Mesendoderm (in vitro differentiated cells): ENCODE results near the gene MACF1.

ENCODE experiments used
- DNase-seq: peaks from one replicate; pipeline ENCODE4 v3.0.0; 2013
- H2AK5ac ChIP-seq: 2 replicates; pipeline ENCODE4 v1.6.1; 2013; ENCODE audit warnings: low read length, inconsistent platforms
- H2BK120ac ChIP-seq: 2 replicates; pipeline ENCODE4 v1.6.1; 2013; ENCODE audit warnings: low read depth, mild to moderate bottlenecking, low read length, moderate library complexity, mixed read lengths
- H2BK15ac ChIP-seq: replicated peaks from 2 replicates; pipeline ENCODE4 v1.6.1; 2013; ENCODE audit warnings: low read depth, mild to moderate bottlenecking, moderate library complexity
- H2BK5ac ChIP-seq: 2 replicates; pipeline ENCODE4 v1.6.1; 2013; ENCODE audit warnings: low read length, inconsistent platforms
- H3K18ac ChIP-seq: 2 replicates; pipeline ENCODE4 v1.6.1; 2013; ENCODE audit warnings: mild to moderate bottlenecking, low read length, mixed read lengths
- H3K23ac ChIP-seq: one replicate; pipeline ENCODE4 v1.6.1; 2013; ENCODE audit warnings: low read length
- H3K27ac ChIP-seq: 2 replicates; pipeline ENCODE4 v1.5.1; 2013; ENCODE audit warnings: low read depth, mild to moderate bottlenecking, inconsistent platforms, low read length, moderate library complexity
- H3K27me3 ChIP-seq: 2 replicates; pipeline ENCODE4 v1.6.1; 2013; ENCODE audit warnings: low read length, control low read depth, mild to moderate bottlenecking, inconsistent platforms; ENCODE audit not compliant: insufficient read depth, poor library complexity
- H3K36me3 ChIP-seq: 2 replicates; pipeline ENCODE4 v1.6.1; 2013; ENCODE audit warnings: low read length, inconsistent platforms; ENCODE audit not compliant: control insufficient read depth, insufficient read depth
- H3K4ac ChIP-seq: one replicate; pipeline ENCODE4 v1.6.1; 2013; ENCODE audit warnings: low read depth, mild to moderate bottlenecking, low read length, moderate library complexity
- H3K4me1 ChIP-seq: 2 replicates; pipeline ENCODE4 v1.6.1; 2013; ENCODE audit warnings: low read depth, low read length, inconsistent platforms; ENCODE audit not compliant: control insufficient read depth
- H3K4me2 ChIP-seq: 2 replicates; pipeline ENCODE4 v1.6.1; 2013; ENCODE audit warnings: low read length
- H3K4me3 ChIP-seq: 2 replicates; pipeline ENCODE4 v1.5.1; 2013; ENCODE audit warnings: mild to moderate bottlenecking, low read length
- H3K56ac ChIP-seq: one replicate; pipeline ENCODE4 v1.6.1; 2013; ENCODE audit warnings: low read length
- H3K79me1 ChIP-seq: 2 replicates; pipeline ENCODE4 v1.6.1; 2013; ENCODE audit warnings: low read length, inconsistent platforms
- H3K79me2 ChIP-seq: 2 replicates; pipeline ENCODE4 v1.6.1; 2013; ENCODE audit warnings: mild to moderate bottlenecking, low read length; ENCODE audit not compliant: control insufficient read depth, insufficient read depth
- H3K9ac ChIP-seq: 2 replicates; pipeline ENCODE4 v1.6.1; 2013; ENCODE audit warnings: low read length, inconsistent platforms
- H4K5ac ChIP-seq: one replicate; pipeline ENCODE4 v1.6.1; 2013; ENCODE audit warnings: low read length
- H4K8ac ChIP-seq: one replicate; pipeline ENCODE4 v1.6.1; 2013; ENCODE audit warnings: low read depth, mild to moderate bottlenecking, control low read depth, low read length, moderate library complexity
- WGBS: extraction: QIAGEN DNeasy Blood & Tissue Kit; methylation state at CpG from one replicate; pipeline ENCODE4 v1.1.7; 2013; ENCODE audit warnings: low lambda C conversion rate, missing lambda C conversion rate; ENCODE audit not compliant: insufficient coverage; ENCODE audit errors: extremely low coverage; 5-methylcytosine and 5-hydroxymethylcytosine counted together

Gene MACF1

GRCh38 chr1:39450956-39451606, 246.6 kb downstream of the MACF1 start:
- H4K5ac ChIP-seq = no peak overlapping the region
- H3K27ac ChIP-seq = no peak overlapping the region
- H3K79me1 ChIP-seq = no peaks in the 10 kb centered on the region
- no peak overlapping the region for H2BK5ac ChIP-seq
- no peak overlapping the region for H3K4ac ChIP-seq
- no peak overlapping the region for H2BK120ac ChIP-seq
- WGBS = no CpG with 5 or more reads among the region's 10 CpGs
- H3K23ac ChIP-seq = no peak overlapping the region
- peaks cover 31% of the 10 kb centered on the region for H3K36me3 ChIP-seq
- H3K18ac ChIP-seq = no peak overlapping the region
- no peak overlapping the region for H3K9ac ChIP-seq
- no peak overlapping the region for H2AK5ac ChIP-seq
- no peak overlapping the region for H3K56ac ChIP-seq
- no peaks in the 10 kb centered on the region for H3K27me3 ChIP-seq
- no peak overlapping the region for H3K4me2 ChIP-seq
- no peak for DNase-seq
- no peak overlapping the region for H4K8ac ChIP-seq
- no peaks in the 10 kb centered on the region for H3K4me1 ChIP-seq
- H3K4me3 ChIP-seq = no peak overlapping the region
- H3K79me2 ChIP-seq = no peaks in the 10 kb centered on the region
- no peak overlapping the region for H2BK15ac ChIP-seq

DNA sequence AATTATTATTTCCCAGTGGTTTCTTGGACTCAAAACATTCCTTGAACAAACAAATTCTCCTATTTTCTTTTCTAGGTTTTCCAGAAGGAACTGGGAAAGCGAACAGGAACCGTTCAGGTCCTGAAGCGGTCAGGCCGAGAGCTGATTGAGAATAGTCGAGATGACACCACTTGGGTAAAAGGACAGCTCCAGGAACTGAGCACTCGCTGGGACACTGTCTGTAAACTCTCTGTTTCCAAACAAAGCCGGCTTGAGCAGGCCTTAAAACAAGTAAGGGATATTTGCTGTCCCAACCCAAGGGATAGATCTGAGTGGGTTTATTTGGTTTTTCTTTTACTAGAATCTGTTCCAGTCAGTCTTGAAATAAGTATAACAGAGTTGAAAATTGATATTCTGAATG, 247.6 kb downstream of the MACF1 start:
- WGBS = no CpG with 5 or more reads among the region's 7 CpGs
- H4K8ac ChIP-seq = no peak overlapping the region
- peaks cover 33% of the 10 kb centered on the region for H3K36me3 ChIP-seq
- no peak overlapping the region for H2BK5ac ChIP-seq
- H2AK5ac ChIP-seq = no peak overlapping the region
- no peak overlapping the region for H3K18ac ChIP-seq
- H3K4me3 ChIP-seq = no peak overlapping the region
- no peak for DNase-seq
- H2BK120ac ChIP-seq = no peak overlapping the region
- H3K23ac ChIP-seq = no peak overlapping the region
- no peak overlapping the region for H3K4me2 ChIP-seq
- H3K27me3 ChIP-seq = no peaks in the 10 kb centered on the region
- H4K5ac ChIP-seq = no peak overlapping the region
- H3K9ac ChIP-seq = no peak overlapping the region
- H3K79me2 ChIP-seq = no peaks in the 10 kb centered on the region
- no peaks in the 10 kb centered on the region for H3K79me1 ChIP-seq
- no peak overlapping the region for H3K27ac ChIP-seq
- no peak overlapping the region for H3K56ac ChIP-seq
- no peaks in the 10 kb centered on the region for H3K4me1 ChIP-seq
- no peak overlapping the region for H3K4ac ChIP-seq
- H2BK15ac ChIP-seq = no peak overlapping the region

DNA sequence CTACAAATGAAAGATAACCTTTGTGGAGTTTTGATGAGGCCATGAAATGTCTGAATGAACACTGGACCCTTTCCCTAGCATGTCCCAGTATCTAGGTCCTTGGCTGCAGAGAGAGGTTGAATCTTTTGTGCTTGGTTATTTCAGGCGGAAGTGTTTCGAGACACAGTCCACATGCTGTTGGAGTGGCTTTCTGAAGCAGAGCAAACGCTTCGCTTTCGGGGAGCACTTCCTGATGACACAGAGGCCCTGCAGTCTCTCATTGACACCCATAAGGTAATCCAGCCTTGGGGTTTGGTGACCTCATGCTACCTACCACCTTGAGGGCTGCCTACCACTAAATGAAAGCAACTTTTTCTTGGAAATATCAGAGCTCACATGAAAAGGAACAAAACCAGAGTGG, 248.0 kb downstream of the MACF1 start:
- Histone ChIP-seq H2BK120ac (no peak overlapping the region), H4K5ac (no peak overlapping the region), H4K8ac (no peak overlapping the region), H3K4me3 (no peak overlapping the region), H3K79me1 (no peaks in the 10 kb centered on the region), H3K79me2 (no peaks in the 10 kb centered on the region), H3K4me2 (no peak overlapping the region), H3K9ac (no peak overlapping the region), H3K27ac (no peak overlapping the region), H3K4ac (no peak overlapping the region), H3K56ac (no peak overlapping the region), H2BK5ac (no peak overlapping the region), H2AK5ac (no peak overlapping the region), H3K36me3 (peaks cover 33% of the 10 kb centered on the region), H3K4me1 (no peaks in the 10 kb centered on the region), H2BK15ac (no peak overlapping the region), H3K23ac (no peak overlapping the region), H3K18ac (no peak overlapping the region), H3K27me3 (no peaks in the 10 kb centered on the region)
- DNase-seq = no peak
- WGBS = no CpG with 5 or more reads among the region's 5 CpGs

DNA sequence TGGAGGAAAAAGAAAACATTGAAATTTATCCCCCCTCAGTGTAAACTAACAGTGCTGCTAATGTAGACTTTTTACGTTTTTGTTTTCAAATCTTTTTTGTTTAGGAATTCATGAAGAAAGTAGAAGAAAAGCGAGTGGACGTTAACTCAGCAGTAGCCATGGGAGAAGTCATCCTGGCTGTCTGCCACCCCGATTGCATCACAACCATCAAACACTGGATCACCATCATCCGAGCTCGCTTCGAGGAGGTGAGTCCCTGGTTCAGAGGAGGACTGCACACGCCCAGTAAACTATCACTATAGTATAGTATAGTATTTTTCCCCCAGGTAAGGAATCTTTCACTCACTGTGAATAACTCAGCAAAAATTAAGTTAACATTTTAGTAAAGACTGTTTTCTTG, 249.1 kb downstream of the MACF1 start:
- no peak overlapping the region for H4K8ac ChIP-seq
- no peak overlapping the region for H3K23ac ChIP-seq
- H3K18ac ChIP-seq = no peak overlapping the region
- no peak overlapping the region for H2BK5ac ChIP-seq
- no peak for DNase-seq
- H3K4me1 ChIP-seq = no peaks in the 10 kb centered on the region
- no peak overlapping the region for H4K5ac ChIP-seq
- H2BK15ac ChIP-seq = no peak overlapping the region
- no peaks in the 10 kb centered on the region for H3K79me1 ChIP-seq
- H3K9ac ChIP-seq = no peak overlapping the region
- H3K4me2 ChIP-seq = no peak overlapping the region
- H3K79me2 ChIP-seq = no peaks in the 10 kb centered on the region
- no peak overlapping the region for H3K56ac ChIP-seq
- no peak overlapping the region for H3K4me3 ChIP-seq
- H3K27ac ChIP-seq = no peak overlapping the region
- no peak overlapping the region for H3K4ac ChIP-seq
- H2AK5ac ChIP-seq = no peak overlapping the region
- no peak overlapping the region for H2BK120ac ChIP-seq
- no peaks in the 10 kb centered on the region for H3K27me3 ChIP-seq
- WGBS = no CpG with 5 or more reads among the region's 8 CpGs
- peaks cover 30% of the 10 kb centered on the region for H3K36me3 ChIP-seq

DNA sequence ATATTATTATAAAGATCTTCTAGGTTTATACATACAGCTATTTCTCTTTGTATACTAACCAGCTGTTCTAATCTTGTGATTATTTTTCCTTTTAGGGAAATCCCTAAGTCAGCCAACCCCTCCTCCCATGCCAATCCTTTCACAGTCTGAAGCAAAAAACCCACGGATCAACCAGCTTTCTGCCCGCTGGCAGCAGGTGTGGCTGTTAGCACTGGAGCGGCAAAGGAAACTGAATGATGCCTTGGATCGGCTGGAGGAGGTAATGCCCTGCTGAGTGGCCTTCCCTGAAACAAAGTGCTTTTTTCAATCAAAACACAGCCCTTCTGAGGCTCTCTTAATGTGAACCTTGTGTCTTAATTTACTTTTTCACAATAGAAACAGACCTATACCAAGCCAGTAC, 254.5 kb downstream of the MACF1 start:
- Histone ChIP-seq H3K4me1 (no peaks in the 10 kb centered on the region), H3K56ac (no peak overlapping the region), H3K27me3 (no peaks in the 10 kb centered on the region), H3K4ac (no peak overlapping the region), H3K9ac (no peak overlapping the region), H3K4me2 (no peak overlapping the region), H2AK5ac (no peak overlapping the region), H4K8ac (no peak overlapping the region), H3K4me3 (no peak overlapping the region), H3K18ac (no peak overlapping the region), H3K79me2 (no peaks in the 10 kb centered on the region), H2BK120ac (no peak overlapping the region), H3K36me3 (peaks cover 33% of the 10 kb centered on the region), H2BK15ac (no peak overlapping the region), H2BK5ac (no peak overlapping the region), H4K5ac (no peak overlapping the region), H3K79me1 (no peaks in the 10 kb centered on the region), H3K27ac (no peak overlapping the region), H3K23ac (no peak overlapping the region)
- WGBS = no CpG with 5 or more reads among the region's 4 CpGs
- no peak for DNase-seq

- Histone ChIP-seq H3K4me1 (no peaks in the 10 kb centered on the region), H3K79me2 (no peaks in the 10 kb centered on the region), H4K5ac (no peak overlapping the region), H3K4ac (no peak overlapping the region), H3K18ac (no peak overlapping the region), H3K27ac (no peak overlapping the region), H4K8ac (no peak overlapping the region), H2BK120ac (no peak overlapping the region), H2AK5ac (no peak overlapping the region), H3K23ac (no peak overlapping the region), H3K56ac (no peak overlapping the region), H3K9ac (no peak overlapping the region), H3K79me1 (no peaks in the 10 kb centered on the region), H3K36me3 (peaks cover 20% of the 10 kb centered on the region), H2BK5ac (no peak overlapping the region), H2BK15ac (no peak overlapping the region), H3K27me3 (no peaks in the 10 kb centered on the region), H3K4me2 (no peak overlapping the region), H3K4me3 (no peak overlapping the region)
- WGBS = no CpG with 5 or more reads among the region's 1 CpG
- no peak for DNase-seq
Measured at GRCh38 chr1:39462074-39462473, 257.6 kb downstream of the MACF1 start.
